Spleen (tissue), 11 donors: ENCODE data around the gene NACA. TPM values are rescaled to one million over a fixed set of nuclear protein-coding genes. Genes with fewer than 3 reads are reported as not detected.
A peak's percentile ranks its signal among the peaks of the same experiment; 100 is the strongest.

ENCODE experiments used
- DNase-seq: peaks from one replicate; pipeline ENCODE4 v3.0.0-alpha.2; 2020
- H3K27ac ChIP-seq, 8 donors: fragments of 200-600 bp; sonication (generic) in 7 of 8; 1 replicate in 4 of 8; 2 replicates in 4 of 8; pipeline versions ENCODE4 v1.5.0 to v1.8.0; 2016 to 2021; ENCODE audit warnings: inconsistent platforms in 4 of 8, mild to moderate bottlenecking in 4 of 8, moderate library complexity in 1 of 8
- H3K27me3 ChIP-seq, 7 donors: fragments of 200-600 bp; sonication (generic) in 6 of 7; replicated peaks in 1 of 7; 1 replicate in 4 of 7; 2 replicates in 3 of 7; pipeline versions ENCODE4 v1.5.0 to v1.8.0; 2016 to 2021; ENCODE audit warnings: inconsistent platforms in 3 of 7, mild to moderate bottlenecking in 1 of 7
- H3K36me3 ChIP-seq, 6 donors: fragments of 200-600 bp; sonication (generic) in 5 of 6; 1 replicate in 4 of 6; 2 replicates in 2 of 6; pipeline versions ENCODE4 v1.5.0 to v1.8.0; 2016 to 2021; ENCODE audit warnings: inconsistent platforms in 2 of 6
- H3K4me1 ChIP-seq, 6 donors: fragments of 200-600 bp; sonication (generic) in 5 of 6; 1 replicate in 3 of 6; 2 replicates in 3 of 6; pipeline versions ENCODE4 v1.5.0 to v1.8.0; 2016 to 2021; ENCODE audit warnings: inconsistent platforms in 3 of 6
- H3K4me3 ChIP-seq, 8 donors: fragments of 200-600 bp; sonication (generic) in 7 of 8; 1 replicate in 4 of 8; 2 replicates in 4 of 8; pipeline versions ENCODE4 v1.5.0 to v1.8.0; 2016 to 2021; ENCODE audit warnings: inconsistent platforms in 4 of 8, mild to moderate bottlenecking in 4 of 8, moderate library complexity in 2 of 8
- H3K9me3 ChIP-seq, 8 donors: fragments of 200-600 bp; sonication (generic) in 7 of 8; 1 replicate in 4 of 8; 2 replicates in 4 of 8; pipeline versions ENCODE4 v1.5.0 to v1.8.0; 2016 to 2021; ENCODE audit warnings: inconsistent platforms in 4 of 8
- CTCF ChIP-seq, 11 experiments: fragments of 200-600 bp in 7 of 11; fragments of 450-650 bp in 4 of 11; sonication (generic) in 4 of 11; IDR thresholded peaks in 8 of 11; conservative IDR thresholded peaks in 3 of 11; 1 replicate in 7 of 11; 2 replicates in 4 of 11; pipeline versions ENCODE4 v1.4.0 to v1.8.0; 2016 to 2021; ENCODE audit warnings: antibody characterized with exemption in 11 of 11, inconsistent platforms in 4 of 11, mild to moderate bottlenecking in 1 of 11
- POLR2A ChIP-seq, 3 donors: fragments of 450-650 bp; IDR thresholded peaks; one replicate each; pipeline ENCODE4 v1.5.1; 2017; ENCODE audit warnings: antibody characterized with exemption in 3 of 3, mild to moderate bottlenecking in 1 of 3
- POLR2AphosphoS5 ChIP-seq, 3 donors: sonication (generic); formaldehyde crosslinking; IDR thresholded peaks; one replicate each; pipeline ENCODE4 v1.5.1; 2017; ENCODE audit warnings: antibody characterized with exemption in 3 of 3
- WGBS, 5 donors: extraction: QIAGEN DNeasy Blood & Tissue Kit in 3 of 5; methylation state at CpG; one replicate each; pipeline versions ENCODE4 v1.1.5 to v1.1.7; 2013 to 2018; 5-methylcytosine and 5-hydroxymethylcytosine counted together
- intact Hi-C: fragments of 100-400 bp; cut with DNase I; formaldehyde crosslinking; loops from one replicate; pipeline ENCODE4 v1.15.0; 2023; ENCODE audit warnings: low total_unique reads
- polyA plus RNA-seq, 3 donors: library from polyadenylated mRNA; stranded (reverse); fragments of 200-250 nt; gene quantifications; one replicate each; pipeline ENCODE4 v1.2.1, GENCODE V29; 2013
- total RNA-seq, 7 donors: library from RNA; depleted of rRNA in 3 of 7; stranded (reverse); fragments of >200 nt in 3 of 7; fragmentation: NEBNext Ultra II Directional in 4 of 7; extraction: Animal tissue kit (Norgen Biotek cat#: 25700) in 4 of 7; gene quantifications; one replicate each; pipeline versions ENCODE4 v1.1.0 to v1.2.1, GENCODE V29; 2016 to 2021
- donor health status: healthy with polysubstance abuse.
- donor health status: DM: no; HTN: no; CAD: no; lungs with moderate emphysema.
- donor health status: DM: no; HTN: no; CAD: no.
- donor health status: Bipolar disorder and iron deficiency.
- donor health status: healthy.
- donor health status: DM: no; HTN: no; CAD: no.
- donor health status: DM: yes; HTN: yes; CAD: no.

The NACA gene
- total and polyA plus RNA-seq, 10 donors = 535 to 3,231 (median 780) TPM

DNA sequence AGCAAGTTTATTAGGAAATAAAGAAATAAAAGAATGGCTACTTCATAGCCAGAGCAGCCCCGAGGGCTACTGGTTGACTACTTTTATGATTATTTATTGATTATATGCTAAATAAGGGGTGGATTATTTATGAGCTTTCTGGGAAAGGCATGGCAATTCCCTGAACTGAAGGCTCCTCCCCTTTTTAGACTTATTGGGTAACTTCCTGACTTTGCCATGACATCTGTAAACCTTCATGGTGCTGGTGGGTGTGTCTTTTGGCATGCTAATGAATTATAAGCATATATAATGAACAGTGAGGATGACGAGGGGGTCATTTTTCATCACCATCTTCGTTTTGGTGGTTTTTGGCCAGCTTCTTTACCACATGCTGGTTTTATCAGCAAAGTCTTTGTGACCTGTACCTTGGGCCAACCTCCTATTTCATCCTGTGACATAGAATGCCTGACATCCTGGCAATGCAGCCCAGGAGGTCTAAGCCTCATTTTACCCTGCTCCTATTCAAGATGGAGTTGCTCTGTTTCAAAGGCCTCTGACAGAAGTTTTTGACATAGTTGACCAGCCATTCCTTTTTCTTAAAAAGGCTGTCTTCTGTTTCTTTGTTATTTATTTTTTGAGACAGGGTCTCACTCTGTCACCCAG, 26.0 kb downstream of the NACA start:
- H3K36me3 ChIP-seq = no peaks in the 10 kb centered on the region
- DNase-seq = no peak
- H3K4me3 ChIP-seq = no peak overlapping the region
- no peaks in the 10 kb centered on the region for H3K9me3 ChIP-seq
- peak overlapping the region in 4 of 8 donors; percentile 79 to 88 (median 84) for H3K27ac ChIP-seq
- peaks cover 0 to 27% (median 2%) of the 10 kb centered on the region in 6 donors for H3K4me1 ChIP-seq
- no peaks in the 10 kb centered on the region for H3K27me3 ChIP-seq
- intact Hi-C loops = no loop called here
- TF ChIP-seq CTCF (IDR thresholded peaks at IDR 0.05 in 8 of 11, conservative IDR thresholded peaks at IDR 0.05 in 3 of 11) = no peak
- TF ChIP-seq POLR2AphosphoS5 (IDR thresholded peaks at IDR 0.05) = no peak
- TF ChIP-seq POLR2A (IDR thresholded peaks at IDR 0.05) = no peak
- 62 to 84% (median 71%) methylated on average over 3 of the region's 3 CpGs for WGBS, 5 donors

GRCh38 chr12:56695327-56696101, 29.6 kb downstream of the NACA start:
- no peak for DNase-seq
- no peaks in the 10 kb centered on the region for H3K27me3 ChIP-seq
- intact Hi-C loops = loop anchor here (2.0 kb wide), 1 partner anchor 27 kb away; no protein-coding TSS in a partner anchor
- no peaks in the 10 kb centered on the region for H3K9me3 ChIP-seq
- H3K27ac ChIP-seq = no peak overlapping the region
- no peak for TF ChIP-seq POLR2A (IDR thresholded peaks at IDR 0.05)
- TF ChIP-seq POLR2AphosphoS5 (IDR thresholded peaks at IDR 0.05) = no peak
- TF ChIP-seq CTCF (IDR thresholded peaks at IDR 0.05 in 8 of 11, conservative IDR thresholded peaks at IDR 0.05 in 3 of 11) = no peak
- H3K4me3 ChIP-seq = no peak overlapping the region
- H3K4me1 ChIP-seq = peaks cover 0 to 16% (median under 1%) of the 10 kb centered on the region in 6 donors
- H3K36me3 ChIP-seq = no peaks in the 10 kb centered on the region
- WGBS, 5 donors = 82 to 89% (median 86%) methylated on average over 2 of the region's 2 CpGs

DNA sequence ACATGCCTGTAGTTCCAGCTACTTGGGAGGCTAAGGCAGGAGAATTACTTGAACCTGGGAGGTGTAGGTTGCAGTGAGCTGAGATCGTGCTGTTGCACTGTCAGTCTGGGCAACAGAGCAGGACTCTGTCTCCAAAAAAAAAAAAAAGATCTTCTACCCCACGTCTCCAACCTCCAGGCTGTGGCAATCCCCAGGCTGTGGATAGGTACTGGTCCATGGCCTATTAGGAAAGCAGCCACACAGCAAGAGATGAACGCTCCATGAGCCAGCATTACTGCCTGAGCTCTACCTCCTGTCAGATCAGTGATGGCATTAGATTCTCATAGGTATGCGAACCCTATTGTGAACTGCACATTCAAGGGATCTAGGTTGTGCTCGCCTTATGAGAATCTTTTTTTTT, 30.9 kb downstream of the NACA start:
- H3K4me1 ChIP-seq = peaks cover 0 to 14% (median 2%) of the 10 kb centered on the region in 6 donors
- H3K27ac ChIP-seq = no peak overlapping the region
- no peaks in the 10 kb centered on the region for H3K27me3 ChIP-seq
- intact Hi-C loops = loop anchor here (2.0 kb wide), 1 partner anchor 29 kb away; no protein-coding TSS in a partner anchor
- H3K9me3 ChIP-seq = no peaks in the 10 kb centered on the region
- H3K36me3 ChIP-seq = no peaks in the 10 kb centered on the region
- no peak for DNase-seq
- H3K4me3 ChIP-seq = no peak overlapping the region
- no peak for TF ChIP-seq POLR2A (IDR thresholded peaks at IDR 0.05)
- no peak for TF ChIP-seq POLR2AphosphoS5 (IDR thresholded peaks at IDR 0.05)
- TF ChIP-seq CTCF (IDR thresholded peaks at IDR 0.05 in 8 of 11, conservative IDR thresholded peaks at IDR 0.05 in 3 of 11) = no peak
- WGBS, 5 donors = 78 to 89% (median 79%) methylated on average over 5 of the region's 5 CpGs

GRCh38 chr12:56688846-56689109, 36.3 kb downstream of the NACA start:
- WGBS, 5 donors = 2 to 5% (median 2%) methylated on average over 7 of the region's 7 CpGs

More at GRCh38 chr12:56688846-56689109, 36.3 kb downstream of the NACA start:
- H3K4me3 ChIP-seq = peak overlapping the region; percentile 51 to 98 (median 90)
- H3K27ac ChIP-seq = peak overlapping the region; percentile 99 to 100 (median 100)
- H3K36me3 ChIP-seq = no peaks in the 10 kb centered on the region
- no peaks in the 10 kb centered on the region for H3K9me3 ChIP-seq
- TF ChIP-seq POLR2A (IDR thresholded peaks at IDR 0.05) = no peak
- no peak for TF ChIP-seq POLR2AphosphoS5 (IDR thresholded peaks at IDR 0.05)
- no peak for TF ChIP-seq CTCF (IDR thresholded peaks at IDR 0.05 in 8 of 11, conservative IDR thresholded peaks at IDR 0.05 in 3 of 11)
- DNase-seq = peak; percentile 86
- intact Hi-C loops = no loop called here
- peaks cover 9 to 50% (median 31%) of the 10 kb centered on the region in 6 donors for H3K4me1 ChIP-seq
- H3K27me3 ChIP-seq = no peaks in the 10 kb centered on the region
